Measurements from ENCODE around the gene RGS12. TPM values are rescaled to one million over a fixed set of nuclear protein-coding genes. Genes with fewer than 3 reads are reported as not detected.

The RGS12 gene
- total RNA-seq, 1 experiment from 2014 or later: 53.9 TPM

- Histone ChIP-seq H3K9me3 (ENCODE audit: low read depth, low read length, poor library complexity, severe bottlenecking) (no peaks in the 10 kb centered on the region), H3K4me3 (ENCODE audit: low read depth, low read length, poor library complexity, severe bottlenecking) (no peak overlapping the region), H3K27me3 (replicated peaks; ENCODE audit: insufficient read depth, low read depth, low read length, poor library complexity) (no peaks in the 10 kb centered on the region), H3K27ac (ENCODE audit: low read depth, low read length, poor library complexity, severe bottlenecking) (no peak overlapping the region), H3K4me1 (ENCODE audit: insufficient read depth, low read length, poor library complexity, severe bottlenecking) (no peaks in the 10 kb centered on the region), H3K36me3 (ENCODE audit: insufficient read depth, low read length, poor library complexity, severe bottlenecking) (no peaks in the 10 kb centered on the region)
- TF ChIP-seq CTCF (conservative IDR thresholded peaks at IDR 0.05; ENCODE audit: low read depth, low read length): no peak
- TF ChIP-seq EZH2 (IDR thresholded peaks at IDR 0.05; ENCODE audit: borderline replicate concordance, low read depth, low read length, poor library complexity, severe bottlenecking): no peak
- POLR2A ChIA-PET (ENCODE audit: low non-redundant PET): no interaction called here
- no peak for DNase-seq (ENCODE audit: low spot score)
- no TSS peak for BruUV-seq (replicated peaks)
- CTCF ChIA-PET: no interaction called here
- intact Hi-C loops (cut with micrococcal nuclease; ENCODE audit: unreplicated experiment): no loop called here
Measured at GRCh38 chr4:3263053-3263875, 29.6 kb upstream of the RGS12 start.

GRCh38 chr4:3263876-3264193, 29.0 kb upstream of the RGS12 start:
- TF ChIP-seq EZH2 (IDR thresholded peaks at IDR 0.05; ENCODE audit: borderline replicate concordance, low read depth, low read length, poor library complexity, severe bottlenecking) (no peak), CTCF (conservative IDR thresholded peaks at IDR 0.05; ENCODE audit: low read depth, low read length) (no peak)
- no peak overlapping the region for H3K27ac ChIP-seq (ENCODE audit: low read depth, low read length, poor library complexity, severe bottlenecking)
- intact Hi-C loops (cut with micrococcal nuclease; ENCODE audit: unreplicated experiment): no loop called here
- no peak for DNase-seq (ENCODE audit: low spot score)
- H3K4me1 ChIP-seq (ENCODE audit: insufficient read depth, low read length, poor library complexity, severe bottlenecking): no peaks in the 10 kb centered on the region
- H3K9me3 ChIP-seq (ENCODE audit: low read depth, low read length, poor library complexity, severe bottlenecking): no peaks in the 10 kb centered on the region
- CTCF ChIA-PET: no interaction called here
- POLR2A ChIA-PET (ENCODE audit: low non-redundant PET): no interaction called here
- H3K27me3 ChIP-seq (replicated peaks; ENCODE audit: insufficient read depth, low read depth, low read length, poor library complexity): no peaks in the 10 kb centered on the region
- no TSS peak for BruUV-seq (replicated peaks)
- no peak overlapping the region for H3K4me3 ChIP-seq (ENCODE audit: low read depth, low read length, poor library complexity, severe bottlenecking)
- H3K36me3 ChIP-seq (ENCODE audit: insufficient read depth, low read length, poor library complexity, severe bottlenecking): no peaks in the 10 kb centered on the region

- no TSS peak for BruUV-seq (replicated peaks)
- no peaks in the 10 kb centered on the region for H3K9me3 ChIP-seq (ENCODE audit: low read depth, low read length, poor library complexity, severe bottlenecking)
- H3K4me1 ChIP-seq (ENCODE audit: insufficient read depth, low read length, poor library complexity, severe bottlenecking): peaks cover 10% of the 10 kb centered on the region
- H3K36me3 ChIP-seq (ENCODE audit: insufficient read depth, low read length, poor library complexity, severe bottlenecking): no peaks in the 10 kb centered on the region
- ChIA-PET CTCF (no interaction called here), POLR2A (ENCODE audit: low non-redundant PET) (no interaction called here)
- no peak for DNase-seq (ENCODE audit: low spot score)
- H3K27me3 ChIP-seq (replicated peaks; ENCODE audit: insufficient read depth, low read depth, low read length, poor library complexity): no peaks in the 10 kb centered on the region
- no peak for TF ChIP-seq EZH2 (IDR thresholded peaks at IDR 0.05; ENCODE audit: borderline replicate concordance, low read depth, low read length, poor library complexity, severe bottlenecking)
- no peak for TF ChIP-seq CTCF (conservative IDR thresholded peaks at IDR 0.05; ENCODE audit: low read depth, low read length)
- intact Hi-C loops (cut with micrococcal nuclease; ENCODE audit: unreplicated experiment): no loop called here
- H3K27ac ChIP-seq (ENCODE audit: low read depth, low read length, poor library complexity, severe bottlenecking): no peak overlapping the region
- H3K4me3 ChIP-seq (ENCODE audit: low read depth, low read length, poor library complexity, severe bottlenecking): no peak overlapping the region
Measured at GRCh38 chr4:3266076-3266475, 26.7 kb upstream of the RGS12 start.

Data from A673 (cell line).